Skeletal muscle cell (primary cell): ENCODE data around the gene ADIRF.
"Not testable (repeated sequence)": the region's sequence is repeated elsewhere in the genome, so short reads cannot be mapped to it uniquely, and the experiment has no call there.

ENCODE experiments used
- DNase-seq: peaks from one replicate; pipeline ENCODE4 v3.0.0-alpha.2; 2010; ENCODE audit warnings: low read depth
- H3K4me3 ChIP-seq: 2 replicates; pipeline ENCODE4 v1.5.1; 2011; ENCODE audit warnings: low read depth, mild to moderate bottlenecking, control low read depth, low read length, moderate library complexity

Gene ADIRF

GRCh38 chr10:86944907-86945306 lies 23.4 kb upstream of the ADIRF start:
- H3K4me3 ChIP-seq = no peak overlapping the region
- no peak for DNase-seq

GRCh38 chr10:86945361-86946212 lies 22.7 kb upstream of the ADIRF start:
- no peak overlapping the region for H3K4me3 ChIP-seq
- DNase-seq = no peak

GRCh38 chr10:86946213-86947155 lies 21.8 kb upstream of the ADIRF start:
- DNase-seq = no peak
- no peak overlapping the region for H3K4me3 ChIP-seq

- DNase-seq, H3K4me3 ChIP-seq: not testable (repeated sequence)
Measured at GRCh38 chr10:86947806-86948205, 20.5 kb upstream of the ADIRF start.

- DNase-seq = no peak
- no peak overlapping the region for H3K4me3 ChIP-seq
Measured at GRCh38 chr10:86950349-86950748, 17.9 kb upstream of the ADIRF start.

- DNase-seq = no peak
- no peak overlapping the region for H3K4me3 ChIP-seq
Measured at GRCh38 chr10:86951184-86951761, 17.0 kb upstream of the ADIRF start.

GRCh38 chr10:86952106-86952505 lies 16.2 kb upstream of the ADIRF start:
- no peak for DNase-seq
- no peak overlapping the region for H3K4me3 ChIP-seq

GRCh38 chr10:86952697-86953096 lies 15.6 kb upstream of the ADIRF start:
- H3K4me3 ChIP-seq, DNase-seq: not testable (repeated sequence)

- no peak for DNase-seq
- no peak overlapping the region for H3K4me3 ChIP-seq
Measured at GRCh38 chr10:86953747-86954680, 14.3 kb upstream of the ADIRF start.

GRCh38 chr10:86954681-86955500 lies 13.4 kb upstream of the ADIRF start:
- DNase-seq = no peak
- H3K4me3 ChIP-seq = no peak overlapping the region

GRCh38 chr10:86955501-86956194 lies 12.6 kb upstream of the ADIRF start:
- H3K4me3 ChIP-seq = no peak overlapping the region
- DNase-seq = no peak

GRCh38 chr10:86956195-86956847 lies 12.0 kb upstream of the ADIRF start:
- DNase-seq = no peak
- no peak overlapping the region for H3K4me3 ChIP-seq

GRCh38 chr10:86956848-86957448 lies 11.3 kb upstream of the ADIRF start:
- H3K4me3 ChIP-seq = no peak overlapping the region
- DNase-seq = no peak

- no peak for DNase-seq
- H3K4me3 ChIP-seq = no peak within 1 kb of the TSS
Measured at GRCh38 chr10:86957471-86958115, 10.7 kb upstream of the ADIRF start, which contains the start of gene MMRN2. Gene MMRN2, minus strand, starts transcription at chr10:86957615. Its CDS starts 74 bp downstream, at chr10:86957541.

GRCh38 chr10:86958116-86958900 lies 10.0 kb upstream of the ADIRF start, which contains the start of gene SNCG:
Gene SNCG, plus strand, starts transcription at chr10:86958599. Its CDS starts 99 bp downstream, at chr10:86958698.
- no peak within 1 kb of the TSS for H3K4me3 ChIP-seq
- DNase-seq = no peak
